SK-N-SH (cell line): Measurements from ENCODE around the gene VPS4B. TPM values are rescaled to one million over a fixed set of nuclear protein-coding genes. Genes with fewer than 3 reads are reported as not detected.

Experiments
- CTCF ChIA-PET: fragments of 300-600, 350-600 bp; formaldehyde crosslinking; extraction: SDS; loops from one replicate; lab custom pipeline; 2021; lab: Yijun Ruan, JAX
- POLR2A ChIA-PET: fragments of 350-600 bp; sonication (Branson Sonifier 250); formaldehyde crosslinking; extraction: SDS; loops from one replicate; lab custom pipeline; 2020; ENCODE audit warnings: antibody characterized with exemption, inconsistent platforms; lab: Yijun Ruan, JAX
- DNase-seq: peaks from one replicate; pipeline ENCODE4 v3.0.0; 2012
- H2AFZ ChIP-seq: fragments of 200-600 bp; sonication (generic); 2 replicates; pipeline ENCODE4 v1.8.1; 2016; ENCODE audit warnings: antibody characterized with exemption, mild to moderate bottlenecking, low read depth
- H3F3A ChIP-seq: fragments of 200-600 bp; sonication (generic); replicated peaks from 2 replicates; pipeline ENCODE3; 2016; ENCODE audit warnings: antibody characterized with exemption, mild to moderate bottlenecking; ENCODE audit not compliant: insufficient read depth
- H3K27ac ChIP-seq, 2 experiments: fragments of 200-500 bp in 1 of 2; fragments of 200-600 bp in 1 of 2; sonication (Bioruptor generic) in 1 of 2; sonication (generic), shearing (Covaris generic) in 1 of 2; 2 replicates each; pipeline versions ENCODE4 v1.5.1 to v1.6.1; 2014 to 2016; ENCODE audit warnings: low read depth in 2 of 2, inconsistent platforms in 1 of 2, low read length in 1 of 2, mild to moderate bottlenecking in 1 of 2, mixed read lengths in 1 of 2
- H3K27me3 ChIP-seq: fragments of 200-600 bp; sonication (generic), shearing (Covaris generic); 2 replicates; pipeline ENCODE4 v1.6.1; 2016; ENCODE audit warnings: mixed run types; ENCODE audit not compliant: insufficient read depth
- H3K36me3 ChIP-seq, 2 experiments: fragments of 200-500 bp in 1 of 2; fragments of 200-600 bp in 1 of 2; sonication (Bioruptor generic) in 1 of 2; sonication (generic) in 1 of 2; replicated peaks in 1 of 2; 2 replicates each; pipeline versions ENCODE3 to v1.5.1; 2014 to 2016; ENCODE audit warnings: low read length in 1 of 2, mild to moderate bottlenecking in 1 of 2; ENCODE audit not compliant: insufficient read depth in 2 of 2, control insufficient read depth in 1 of 2
- H3K4me1 ChIP-seq, 2 experiments: fragments of 200-500 bp in 1 of 2; fragments of 200-600 bp in 1 of 2; sonication (Bioruptor generic) in 1 of 2; sonication (generic), shearing (Covaris generic) in 1 of 2; 2 replicates each; pipeline versions ENCODE4 v1.5.1 to v1.6.1; 2014 to 2016; ENCODE audit warnings: low read depth in 1 of 2, low read length in 1 of 2, mixed run types in 1 of 2; ENCODE audit not compliant: insufficient read depth in 2 of 2, control insufficient read depth in 1 of 2
- H3K4me2 ChIP-seq: fragments of 200-600 bp; sonication (generic), shearing (Covaris generic); 2 replicates; pipeline ENCODE4 v1.6.1; 2017; ENCODE audit warnings: mixed run types
- H3K4me3 ChIP-seq, 2 experiments: fragments of 200-500 bp in 1 of 2; fragments of 200-600 bp in 1 of 2; sonication (Bioruptor generic) in 1 of 2; sonication (generic), shearing (Covaris generic) in 1 of 2; 2 replicates each; pipeline versions ENCODE4 v1.5.1 to v1.8.1; 2014 to 2016; ENCODE audit warnings: low read depth in 2 of 2, inconsistent platforms in 1 of 2, low read length in 1 of 2, mild to moderate bottlenecking in 1 of 2, mixed read lengths in 1 of 2, moderate library complexity in 1 of 2
- H3K79me2 ChIP-seq: fragments of 200-600 bp; sonication (generic); 2 replicates; pipeline ENCODE4 v1.8.1; 2017; ENCODE audit warnings: mild to moderate bottlenecking; ENCODE audit not compliant: insufficient read depth
- H3K9ac ChIP-seq: fragments of 200-600 bp; sonication (generic); 2 replicates; pipeline ENCODE4 v1.6.1; 2017; ENCODE audit warnings: mixed run types
- H3K9me2 ChIP-seq: fragments of 200-600 bp; sonication (generic); 2 replicates; pipeline ENCODE4 v1.6.1; 2017; ENCODE audit warnings: mixed run types
- H3K9me3 ChIP-seq: fragments of 200-600 bp; sonication (generic); 2 replicates; pipeline ENCODE4 v1.6.1; 2017; ENCODE audit warnings: mixed run types, mild to moderate bottlenecking, moderate library complexity
- H4K20me1 ChIP-seq: fragments of 200-600 bp; sonication (generic); 2 replicates; pipeline ENCODE4 v1.6.1; 2017; ENCODE audit warnings: mild to moderate bottlenecking, mixed run types; ENCODE audit not compliant: insufficient read depth
- ELF1 ChIP-seq: IDR thresholded peaks from 2 replicates; pipeline ENCODE4 v1.4.0; 2012
- EP300 ChIP-seq, 2 experiments: IDR thresholded peaks; 2 replicates each; pipeline versions ENCODE4 v1.4.0 to v1.6.1; 2012; ENCODE audit warnings: borderline replicate concordance in 1 of 2, low read depth in 1 of 2, low read length in 1 of 2
- FOXM1 ChIP-seq: IDR thresholded peaks from 2 replicates; pipeline ENCODE4 v1.4.0; 2012; ENCODE audit warnings: low read depth, mild to moderate bottlenecking
- GATA2 ChIP-seq: sonication (generic); formaldehyde crosslinking; IDR thresholded peaks from 2 replicates; pipeline ENCODE4 v1.5.0; 2020; ENCODE audit warnings: mild to moderate bottlenecking, missing genetic modification reagents
- JUND ChIP-seq: IDR thresholded peaks from 2 replicates; pipeline ENCODE4 v1.4.0; 2012
- MAX ChIP-seq: IDR thresholded peaks from 2 replicates; pipeline ENCODE4 v1.4.0; 2012; ENCODE audit warnings: low read depth
- MEF2A ChIP-seq: IDR thresholded peaks from 2 replicates; pipeline ENCODE4 v1.4.0; 2012; ENCODE audit warnings: low read depth, borderline replicate concordance
- NFIC ChIP-seq: IDR thresholded peaks from 2 replicates; pipeline ENCODE4 v1.4.0; 2012; ENCODE audit warnings: borderline replicate concordance
- NRF1 ChIP-seq: IDR thresholded peaks from 2 replicates; pipeline ENCODE4 v1.6.1; 2012; ENCODE audit warnings: low read depth, mild to moderate bottlenecking, low read length
- RAD21 ChIP-seq: IDR thresholded peaks from 2 replicates; pipeline ENCODE4 v1.6.1; 2012; ENCODE audit warnings: mild to moderate bottlenecking, low read length
- RCOR1 ChIP-seq: fragments of 150-350 bp; IDR thresholded peaks from 2 replicates; pipeline ENCODE4 v1.6.1; 2017; ENCODE audit warnings: antibody characterized with exemption, low read length
- RFX5 ChIP-seq: IDR thresholded peaks from 2 replicates; pipeline ENCODE4 v1.6.1; 2012; ENCODE audit warnings: mild to moderate bottlenecking, improper control_type of control experiment, low read length
- USF1 ChIP-seq: IDR thresholded peaks from 2 replicates; pipeline ENCODE4 v1.4.0; 2012; ENCODE audit warnings: low read depth, borderline replicate concordance
- ZBTB33 ChIP-seq: IDR thresholded peaks from 2 replicates; pipeline ENCODE4 v1.4.0; 2012; ENCODE audit warnings: low read depth, borderline replicate concordance
- WGBS: methylation state at CpG from one replicate; pipeline ENCODE4 v1.1.6; 2017; ENCODE audit warnings: low lambda C conversion rate; 5-methylcytosine and 5-hydroxymethylcytosine counted together
- polyA plus RNA-seq, 3 experiments: library from polyadenylated mRNA; depleted of rRNA; stranded (reverse); fragments of >200 nt; gene quantifications; 2 replicates each; pipeline ENCODE4 v1.2.3, GENCODE V29; 2012

The VPS4B gene
- polyA plus RNA-seq, 1 of the 3 experiments (the other 2 are of a cell fraction): 15.0 TPM

- no peaks in the 10 kb centered on the region for H3K9me3 ChIP-seq
- H3K4me1 ChIP-seq: no peaks in the 10 kb centered on the region
- TF ChIP-seq EP300 (IDR thresholded peaks at IDR 0.05; ENCODE audit: borderline replicate concordance in 1 of 2, low read depth in 1 of 2, low read length in 1 of 2) (no peak), RCOR1 (no peak), JUND (no peak), NFIC (no peak), MAX (no peak), NRF1 (no peak), ZBTB33 (no peak), RAD21 (no peak), GATA2 (CRISPR knock-in tag) (no peak), FOXM1 (no peak), USF1 (no peak), MEF2A (no peak)
- no peaks in the 10 kb centered on the region for H3K27me3 ChIP-seq
- H3K27ac ChIP-seq: no peak overlapping the region
- POLR2A ChIA-PET: no interaction called here
- DNase-seq: no peak
- H3K9ac ChIP-seq: no peak overlapping the region
- H3F3A ChIP-seq: peaks cover 11% of the 10 kb centered on the region
- WGBS: 94% methylated on average over 4 of the region's 4 CpGs
- H3K4me2 ChIP-seq: no peak overlapping the region
- no peaks in the 10 kb centered on the region for H3K79me2 ChIP-seq
- no peak overlapping the region for H2AFZ ChIP-seq
- H3K4me3 ChIP-seq: no peak overlapping the region
- H3K36me3 ChIP-seq: peaks cover 53 to 76% of the 10 kb centered on the region in 2 experiments
- no peaks in the 10 kb centered on the region for H4K20me1 ChIP-seq
- CTCF ChIA-PET: no interaction called here
- no peaks in the 10 kb centered on the region for H3K9me2 ChIP-seq
These were observed 34.4 kb downstream of the VPS4B start for GRCh38 chr18:63387861-63388260.

- Histone ChIP-seq H3K4me2 (no peak overlapping the region), H3K36me3 (peaks cover 11 to 33% of the 10 kb centered on the region in 2 experiments), H3K9ac (no peak overlapping the region), H4K20me1 (no peaks in the 10 kb centered on the region), H3K4me3 (no peak overlapping the region), H3K79me2 (no peaks in the 10 kb centered on the region), H2AFZ (no peak overlapping the region), H3K27me3 (no peaks in the 10 kb centered on the region), H3K4me1 (peaks cover 0 to 18% of the 10 kb centered on the region in 2 experiments; a peak in 1 of 4 replicates), H3K27ac (no peak overlapping the region), H3F3A (peaks cover 20% of the 10 kb centered on the region), H3K9me3 (no peaks in the 10 kb centered on the region), H3K9me2 (no peaks in the 10 kb centered on the region)
- CTCF ChIA-PET: no interaction called here
- POLR2A ChIA-PET: no interaction called here
- TF ChIP-seq RFX5 (no peak), ELF1 (no peak)
- WGBS: 90% methylated on average over 2 of the region's 3 CpGs
- no peak for DNase-seq
These were observed 39.4 kb downstream of the VPS4B start for GRCh38 chr18:63382843-63383242.
